ENCODE measurements around the gene GNA12.

Gene GNA12

GRCh38 chr7:2884161-2884560 lies 40.1 kb upstream of the GNA12 start:
- H3K4me3 ChIP-seq (replicated peaks; ENCODE audit: low read depth, low read length): no peak overlapping the region
- TF ChIP-seq CTCF (IDR thresholded peaks at IDR 0.05; ENCODE audit: low read length, missing control alignments): no peak
- DNase-seq (ENCODE audit: low read depth): no peak

DNA sequence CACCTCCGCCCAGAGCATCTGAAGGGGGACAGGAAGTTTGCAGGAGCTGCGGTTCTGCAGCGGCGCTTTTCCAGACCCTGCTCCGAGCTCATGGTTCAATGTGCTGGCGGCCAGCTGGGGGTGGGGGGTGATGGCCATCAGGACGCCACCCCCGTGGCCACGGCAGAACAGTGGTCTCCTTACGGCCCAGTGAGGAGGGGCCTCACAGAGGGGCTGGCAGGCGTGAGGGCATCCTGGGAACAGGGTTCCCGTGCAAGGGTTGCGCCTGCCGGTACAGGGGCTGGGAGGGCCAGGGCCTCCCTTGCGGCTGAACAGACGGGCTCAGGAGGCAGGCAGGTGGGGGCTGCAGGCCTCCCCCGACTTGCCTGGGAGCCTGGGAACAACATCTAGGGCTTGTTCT lies 39.0 kb upstream of the GNA12 start:
- DNase-seq (ENCODE audit: low read depth): no peak
- TF ChIP-seq CTCF (IDR thresholded peaks at IDR 0.05; ENCODE audit: low read length, missing control alignments): no peak
- H3K4me3 ChIP-seq (replicated peaks; ENCODE audit: low read depth, low read length): no peak overlapping the region

- TF ChIP-seq CTCF (IDR thresholded peaks at IDR 0.05; ENCODE audit: low read length, missing control alignments): no peak
- no peak for DNase-seq (ENCODE audit: low read depth)
- no peak overlapping the region for H3K4me3 ChIP-seq (replicated peaks; ENCODE audit: low read depth, low read length)
Measured at GRCh38 chr7:2882111-2882510, 38.0 kb upstream of the GNA12 start.

- H3K4me3 ChIP-seq (replicated peaks; ENCODE audit: low read depth, low read length): no peak overlapping the region
- DNase-seq (ENCODE audit: low read depth): peak; percentile 13
- TF ChIP-seq CTCF (IDR thresholded peaks at IDR 0.05; ENCODE audit: low read length, missing control alignments): no peak
Measured at GRCh38 chr7:2880874-2881533, 36.9 kb upstream of the GNA12 start.

- TF ChIP-seq CTCF (IDR thresholded peaks at IDR 0.05; ENCODE audit: low read length, missing control alignments): no peak
- no peak overlapping the region for H3K4me3 ChIP-seq (replicated peaks; ENCODE audit: low read depth, low read length)
- no peak for DNase-seq (ENCODE audit: low read depth)
Measured at GRCh38 chr7:2880051-2880450, 35.9 kb upstream of the GNA12 start.

DNA sequence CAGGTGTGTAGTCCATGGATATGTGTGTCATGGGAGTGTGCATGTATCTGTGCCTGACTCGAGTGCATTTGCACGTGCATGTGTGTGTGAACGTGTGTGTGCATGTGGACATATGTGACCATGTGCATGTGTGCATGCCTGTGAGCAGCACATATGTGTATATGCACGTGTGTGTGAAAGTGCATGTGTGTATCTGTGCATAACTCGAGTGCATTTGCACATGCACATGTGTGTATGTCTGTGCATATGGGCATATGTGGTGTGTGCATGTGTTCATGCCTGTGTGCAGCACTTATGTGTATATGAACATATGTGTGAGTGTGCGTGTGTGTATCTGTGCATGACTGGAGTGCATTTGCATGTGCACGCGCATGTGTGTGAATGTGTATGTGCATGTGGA lies 35.2 kb upstream of the GNA12 start:
- no peak for TF ChIP-seq CTCF (IDR thresholded peaks at IDR 0.05; ENCODE audit: low read length, missing control alignments)
- H3K4me3 ChIP-seq (replicated peaks; ENCODE audit: low read depth, low read length): no peak overlapping the region
- no peak for DNase-seq (ENCODE audit: low read depth)

DNA sequence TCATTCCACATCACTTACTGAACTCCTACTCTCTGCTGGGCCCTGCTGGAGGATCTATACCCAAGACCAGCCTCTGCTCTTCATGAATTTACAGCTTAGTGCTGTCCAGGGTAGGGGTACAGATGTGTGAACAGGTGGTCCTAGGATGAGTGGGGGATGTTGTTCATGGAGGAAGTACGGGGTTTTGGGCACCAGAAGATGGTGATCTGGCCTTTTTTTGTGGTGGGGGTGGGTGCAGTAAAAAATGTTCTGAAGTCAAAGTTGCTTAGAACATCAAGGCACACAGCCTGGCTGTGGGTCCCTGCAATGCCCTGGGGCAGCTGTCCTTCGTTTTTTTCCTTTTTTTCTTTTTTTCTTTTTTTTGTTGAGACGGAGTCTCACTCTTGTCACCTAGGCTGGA lies 34.2 kb upstream of the GNA12 start:
- H3K4me3 ChIP-seq (replicated peaks; ENCODE audit: low read depth, low read length): no peak overlapping the region
- no peak for DNase-seq (ENCODE audit: low read depth)
- TF ChIP-seq CTCF (IDR thresholded peaks at IDR 0.05; ENCODE audit: low read length, missing control alignments): no peak
